ENCODE data around the gene DGKZ. TPM values are rescaled to one million over a fixed set of nuclear protein-coding genes. Genes with fewer than 3 reads are reported as not detected.

The DGKZ gene
- total RNA-seq, 1 donor from 2014 or later, result 77.1 TPM

- no peak for DNase-seq
- Histone ChIP-seq H3K9me3 (replicated peaks) (no peaks in the 10 kb centered on the region), H3K4me1 (peaks cover 24% of the 10 kb centered on the region), H3K36me3 (peaks cover 56% of the 10 kb centered on the region), H3K4me3 (no peak overlapping the region), H3K27me3 (ENCODE audit: low read depth) (no peaks in the 10 kb centered on the region), H3K27ac (replicated peaks) (no peak overlapping the region)
- intact Hi-C loops (cut with micrococcal nuclease), result no loop called here
- no peak for TF ChIP-seq CTCF (IDR thresholded peaks at IDR 0.05; ENCODE audit: borderline replicate concordance)
Observed at GRCh38 chr11:46321757-46322156, 25.5 kb upstream of the DGKZ start.

DNA sequence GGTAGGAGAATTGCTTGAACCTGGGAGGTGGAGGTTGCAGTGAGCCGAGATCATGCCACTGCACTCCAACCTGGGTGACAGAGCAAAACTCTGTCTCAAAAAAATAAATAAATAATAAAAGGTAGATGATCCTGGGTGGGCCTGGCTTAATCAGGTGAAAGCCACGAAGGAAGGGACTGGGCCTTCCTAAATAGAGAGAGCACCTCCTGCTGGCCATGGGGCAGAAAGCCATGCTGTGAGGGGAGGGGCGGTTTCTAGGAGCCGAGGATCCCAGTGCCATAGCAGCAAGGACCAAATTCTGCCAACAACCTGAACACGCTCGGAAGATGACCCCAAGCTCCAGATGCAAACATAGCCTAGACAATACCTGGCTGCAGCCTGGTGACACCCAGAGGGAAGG, 24.5 kb upstream of the DGKZ start:
- peaks cover 14% of the 10 kb centered on the region for H3K4me1 ChIP-seq
- peaks cover 46% of the 10 kb centered on the region for H3K36me3 ChIP-seq
- peak; percentile 35 for TF ChIP-seq CTCF (IDR thresholded peaks at IDR 0.05; ENCODE audit: borderline replicate concordance)
- DNase-seq, result no peak
- H3K9me3 ChIP-seq (replicated peaks), result no peaks in the 10 kb centered on the region
- intact Hi-C loops (cut with micrococcal nuclease), result no loop called here
- no peak overlapping the region for H3K4me3 ChIP-seq
- no peaks in the 10 kb centered on the region for H3K27me3 ChIP-seq (ENCODE audit: low read depth)
- H3K27ac ChIP-seq (replicated peaks), result no peak overlapping the region

DNA sequence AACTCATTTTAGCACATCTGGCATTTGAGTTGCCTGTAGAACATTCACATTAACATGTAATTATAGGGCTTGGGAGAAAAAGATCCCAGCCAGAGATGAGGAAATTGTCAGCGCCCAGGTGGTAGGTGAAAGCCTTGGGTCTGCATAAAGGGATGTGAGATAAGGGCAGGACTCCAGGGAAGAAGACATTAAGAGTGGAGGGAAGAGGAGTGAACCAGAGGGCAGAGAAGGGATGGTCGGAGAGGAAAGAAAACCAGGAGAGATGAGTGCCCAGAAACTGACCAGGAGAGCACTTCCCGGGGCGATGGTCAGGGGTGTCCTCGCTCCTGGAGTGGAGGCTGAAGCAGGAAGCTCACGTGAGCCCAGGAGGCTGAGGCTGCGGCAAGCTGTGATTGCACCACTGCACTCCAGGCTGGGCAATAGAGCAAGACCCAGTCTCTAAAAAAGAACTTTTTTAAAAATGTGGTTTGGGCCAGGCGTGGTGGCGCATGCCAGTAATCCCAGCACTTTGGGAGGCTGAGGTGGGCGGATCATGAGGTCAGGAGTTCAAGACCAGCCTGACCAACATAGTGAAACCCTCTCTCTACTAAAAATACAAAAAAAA, 20.3 kb upstream of the DGKZ start:
- peaks cover 13% of the 10 kb centered on the region for H3K4me1 ChIP-seq
- DNase-seq, result no peak
- no peaks in the 10 kb centered on the region for H3K9me3 ChIP-seq (replicated peaks)
- TF ChIP-seq CTCF (IDR thresholded peaks at IDR 0.05; ENCODE audit: borderline replicate concordance), result no peak
- H3K4me3 ChIP-seq, result no peak overlapping the region
- intact Hi-C loops (cut with micrococcal nuclease), result no loop called here
- H3K36me3 ChIP-seq, result peaks cover 7% of the 10 kb centered on the region
- no peak overlapping the region for H3K27ac ChIP-seq (replicated peaks)
- no peaks in the 10 kb centered on the region for H3K27me3 ChIP-seq (ENCODE audit: low read depth)

GRCh38 chr11:46327829-46328228, 19.4 kb upstream of the DGKZ start:
- DNase-seq, result no peak
- Histone ChIP-seq H3K4me3 (no peak overlapping the region), H3K9me3 (replicated peaks) (no peaks in the 10 kb centered on the region), H3K27ac (replicated peaks) (no peak overlapping the region), H3K27me3 (ENCODE audit: low read depth) (peaks cover 8% of the 10 kb centered on the region), H3K4me1 (peaks cover 18% of the 10 kb centered on the region), H3K36me3 (no peaks in the 10 kb centered on the region)
- intact Hi-C loops (cut with micrococcal nuclease), result no loop called here
- no peak for TF ChIP-seq CTCF (IDR thresholded peaks at IDR 0.05; ENCODE audit: borderline replicate concordance)

- DNase-seq, result no peak
- Histone ChIP-seq H3K4me3 (no peak overlapping the region), H3K27ac (replicated peaks) (no peak overlapping the region), H3K27me3 (ENCODE audit: low read depth) (peaks cover 27% of the 10 kb centered on the region), H3K9me3 (replicated peaks) (no peaks in the 10 kb centered on the region), H3K36me3 (no peaks in the 10 kb centered on the region), H3K4me1 (peaks cover 28% of the 10 kb centered on the region)
- intact Hi-C loops (cut with micrococcal nuclease), result no loop called here
- TF ChIP-seq CTCF (IDR thresholded peaks at IDR 0.05; ENCODE audit: borderline replicate concordance), result no peak
Observed at GRCh38 chr11:46330154-46330553, 17.1 kb upstream of the DGKZ start.

Measured in left ventricle myocardium inferior (tissue), 1 donor.